HCEC 1CT (cell line): ENCODE results near the gene CHGA.

Experiments used
- DNase-seq: peaks from one replicate; pipeline ENCODE4 v3.0.0-alpha.2; 2017

The CHGA gene

DNA sequence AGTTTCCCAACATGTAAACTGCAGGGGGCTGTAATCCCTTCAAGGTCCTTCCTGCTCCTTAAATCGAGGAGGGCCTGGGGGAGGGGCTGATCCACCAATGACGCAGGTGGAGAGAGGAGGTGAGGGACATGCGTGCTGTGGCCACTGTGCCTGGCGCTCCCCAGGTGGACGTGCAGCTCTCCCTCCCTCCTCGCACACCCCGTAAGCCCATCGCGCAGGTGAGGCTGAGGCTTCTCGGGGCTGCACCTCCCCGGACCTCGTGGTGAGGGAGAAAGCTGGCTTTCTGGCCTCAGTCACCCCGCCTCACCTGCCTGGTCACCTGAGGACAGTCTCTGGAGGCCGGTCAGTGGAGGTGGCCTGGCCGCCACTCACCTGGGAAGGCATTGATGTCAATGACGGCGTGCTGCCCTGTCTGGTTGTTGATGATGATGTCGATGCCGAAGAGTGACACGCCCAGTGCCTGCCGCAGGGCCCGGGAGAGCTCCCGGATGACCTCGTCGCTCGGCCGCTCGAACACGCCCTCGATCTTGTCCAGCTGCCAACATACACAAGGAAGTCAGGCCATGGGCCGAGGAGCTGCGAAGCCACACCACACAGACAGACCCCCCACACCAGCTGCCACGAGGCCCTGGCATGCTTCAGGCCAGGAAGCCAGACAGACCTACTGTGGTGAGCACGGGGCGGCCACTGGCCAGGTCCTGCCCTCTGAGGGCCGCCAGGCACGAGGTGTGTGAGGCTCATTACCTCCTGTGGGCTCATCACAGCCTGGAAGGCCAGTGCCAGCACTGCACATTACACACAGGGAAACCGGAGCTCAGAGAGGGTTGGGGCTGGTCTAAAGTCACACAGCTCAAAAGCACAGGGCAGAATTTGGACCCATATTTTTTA lies 23.3 kb downstream of the CHGA start:
- no peak for DNase-seq

DNA sequence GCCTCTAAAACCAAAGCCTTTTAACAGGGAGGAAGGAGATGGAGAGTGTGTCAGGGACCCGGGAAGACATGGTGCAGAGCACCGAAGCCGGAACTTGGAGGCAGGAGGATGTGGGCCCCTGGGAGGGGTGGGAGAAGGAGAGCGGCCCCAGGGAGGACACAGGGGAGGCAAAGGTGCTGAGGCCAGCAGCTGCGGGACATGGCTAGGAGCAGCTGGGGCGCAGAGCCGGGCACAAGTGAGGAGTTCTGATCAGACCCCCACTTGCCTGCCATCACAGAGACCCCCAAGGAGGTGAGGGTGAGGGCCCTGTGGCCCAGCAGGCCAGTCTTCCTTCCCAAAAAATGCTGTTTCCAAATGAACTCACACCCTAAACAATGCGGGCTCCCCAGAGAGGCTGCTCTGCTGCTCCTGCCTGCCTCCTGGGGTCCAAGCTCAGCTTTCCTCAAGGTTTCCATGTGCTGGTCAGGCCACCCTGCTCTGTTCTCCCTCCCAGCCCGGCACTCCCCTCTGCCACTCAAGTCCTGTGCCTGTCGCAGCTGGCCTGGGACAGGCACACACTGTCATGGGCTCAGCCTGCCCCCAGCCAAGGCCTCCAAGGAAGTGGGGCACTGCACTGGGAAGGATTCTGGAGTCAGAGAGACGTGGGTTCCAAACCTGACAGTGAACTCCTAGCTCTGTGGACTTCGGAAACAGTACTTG lies 24.0 kb downstream of the CHGA start:
- DNase-seq: no peak

DNA sequence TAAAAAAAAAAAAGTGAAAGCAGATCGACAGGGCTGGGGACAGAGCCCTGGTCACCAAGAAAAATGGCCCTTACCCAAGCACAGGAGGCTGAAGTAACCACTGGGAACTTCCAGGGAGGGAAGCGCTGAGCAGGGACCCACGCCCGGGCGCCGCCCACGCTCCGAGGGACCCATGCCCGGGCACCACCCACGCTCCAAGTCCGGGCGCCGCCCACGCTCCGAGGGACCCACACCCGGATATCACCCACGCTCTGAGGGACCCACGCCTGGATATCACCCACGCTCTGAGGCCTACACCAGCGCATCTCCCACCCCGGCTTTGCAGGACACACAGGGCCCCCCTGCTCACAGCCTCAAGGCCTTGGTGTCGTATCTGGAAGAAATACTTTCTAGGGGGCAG lies 25.7 kb downstream of the CHGA start:
- no peak for DNase-seq

DNA sequence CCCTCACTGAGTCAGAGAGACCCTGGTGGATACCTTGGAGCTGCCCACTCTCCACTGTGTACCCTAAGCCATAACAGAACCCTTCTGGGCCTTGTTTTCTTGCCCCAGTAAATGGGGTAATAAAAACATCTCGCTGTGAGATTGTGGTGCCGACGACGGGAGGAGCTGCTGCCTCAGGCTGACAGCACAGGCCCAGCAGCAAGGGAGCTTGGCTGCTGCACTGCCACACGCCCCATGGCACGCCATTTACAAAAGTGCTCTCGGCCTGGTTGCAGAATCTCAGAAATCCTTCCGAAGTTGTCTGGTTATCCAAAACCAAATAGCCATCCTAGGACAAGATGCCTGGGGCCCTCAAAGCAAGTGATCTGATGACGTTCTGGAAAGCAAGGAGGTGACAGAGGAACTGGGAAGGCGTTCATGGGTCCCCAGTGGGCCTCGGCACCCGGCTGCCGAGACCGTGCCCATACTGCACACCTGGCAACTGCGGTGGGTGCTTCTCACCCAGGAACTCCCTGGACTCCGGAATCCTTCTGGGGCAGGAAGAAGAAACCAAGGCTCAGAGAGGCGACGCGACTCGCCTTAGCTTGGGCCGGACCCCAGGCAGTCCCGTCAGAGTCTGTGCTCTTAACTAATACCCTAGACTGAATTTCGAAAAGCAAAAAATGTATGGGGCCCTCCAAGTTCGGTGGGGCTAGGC lies 26.7 kb downstream of the CHGA start:
- DNase-seq: no peak

DNA sequence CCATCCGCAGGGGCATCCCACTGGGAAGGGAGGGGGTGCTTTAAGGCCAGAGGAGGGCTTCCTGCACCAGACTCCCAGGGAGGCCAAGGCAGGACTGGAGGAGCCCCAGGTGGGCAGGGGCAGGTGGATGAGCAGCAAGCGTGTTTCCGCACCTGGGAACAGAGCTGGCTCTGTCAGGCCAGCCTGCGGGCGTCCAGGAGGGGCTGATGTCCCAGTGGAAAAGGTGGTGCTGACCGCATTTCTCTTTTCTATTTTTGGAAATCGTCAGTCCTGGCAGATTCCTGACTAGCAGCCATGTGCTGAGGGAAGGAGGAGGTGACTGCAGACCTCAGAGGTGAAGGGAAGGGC lies 27.2 kb downstream of the CHGA start:
- no peak for DNase-seq

DNA sequence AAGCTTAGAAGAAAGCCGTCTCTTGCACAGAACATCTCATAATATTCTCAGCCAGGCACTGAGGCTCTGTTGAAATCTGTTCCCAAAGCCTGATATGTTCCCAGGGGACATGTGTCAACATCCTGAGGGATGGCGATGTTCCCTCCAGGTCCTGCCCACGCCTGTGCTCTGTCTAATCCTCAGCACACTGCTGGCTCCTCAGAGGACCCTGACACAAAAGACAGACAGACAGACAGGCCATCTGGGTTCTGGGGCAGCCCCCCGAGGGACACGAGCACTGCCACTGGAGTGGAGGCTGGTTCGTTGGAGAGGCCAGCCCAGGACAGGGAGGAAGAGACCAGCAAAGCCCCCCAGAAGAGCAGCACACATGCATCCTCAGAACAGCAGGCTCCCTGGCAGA lies 27.8 kb downstream of the CHGA start:
- no peak for DNase-seq

DNA sequence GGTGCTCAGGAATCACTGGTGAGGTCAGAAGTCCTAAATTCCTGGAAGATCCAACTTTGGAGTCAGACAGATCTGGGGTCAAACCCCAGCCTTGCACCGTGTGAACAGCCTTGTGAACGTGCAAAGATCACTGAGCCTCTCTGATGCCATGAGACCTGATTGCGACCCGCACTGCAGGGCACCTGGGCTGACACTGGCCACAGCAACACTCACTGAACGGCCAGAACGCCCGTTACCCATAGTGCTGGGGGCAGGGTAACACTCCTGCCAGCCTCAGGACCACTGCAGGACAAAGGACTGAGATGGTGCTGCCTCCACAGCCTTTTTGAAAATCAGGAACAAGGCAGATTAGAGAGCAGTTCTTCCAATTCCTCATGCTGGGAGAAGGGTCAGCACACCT lies 28.3 kb downstream of the CHGA start:
- DNase-seq: no peak

DNA sequence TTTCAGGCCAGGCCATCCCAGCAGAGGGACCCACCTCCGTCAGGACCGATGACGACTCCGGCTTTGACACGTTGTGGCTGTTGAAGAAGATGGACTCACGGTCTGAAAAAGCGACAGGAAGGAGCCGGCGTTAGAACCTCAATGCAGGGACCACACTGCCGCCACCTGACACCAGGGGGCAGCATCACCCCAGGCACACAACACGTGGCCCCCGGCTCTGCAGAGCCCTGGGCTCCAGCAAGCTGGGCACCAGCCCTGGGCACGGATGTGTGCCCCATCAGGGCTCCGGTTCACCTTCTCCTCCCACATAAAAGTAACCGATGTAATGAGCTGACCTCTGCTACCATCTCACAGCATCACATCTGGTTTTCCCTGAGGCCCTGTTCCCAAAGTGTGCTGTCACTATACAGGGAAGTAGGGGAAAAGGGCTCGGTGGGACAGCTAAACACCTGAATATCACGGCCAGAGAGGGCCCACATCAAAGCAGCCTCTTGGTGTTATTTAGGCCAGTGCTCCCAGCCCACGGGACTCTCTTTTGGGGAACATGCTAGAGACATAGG lies 29.0 kb downstream of the CHGA start:
- DNase-seq: peak; percentile 51

DNA sequence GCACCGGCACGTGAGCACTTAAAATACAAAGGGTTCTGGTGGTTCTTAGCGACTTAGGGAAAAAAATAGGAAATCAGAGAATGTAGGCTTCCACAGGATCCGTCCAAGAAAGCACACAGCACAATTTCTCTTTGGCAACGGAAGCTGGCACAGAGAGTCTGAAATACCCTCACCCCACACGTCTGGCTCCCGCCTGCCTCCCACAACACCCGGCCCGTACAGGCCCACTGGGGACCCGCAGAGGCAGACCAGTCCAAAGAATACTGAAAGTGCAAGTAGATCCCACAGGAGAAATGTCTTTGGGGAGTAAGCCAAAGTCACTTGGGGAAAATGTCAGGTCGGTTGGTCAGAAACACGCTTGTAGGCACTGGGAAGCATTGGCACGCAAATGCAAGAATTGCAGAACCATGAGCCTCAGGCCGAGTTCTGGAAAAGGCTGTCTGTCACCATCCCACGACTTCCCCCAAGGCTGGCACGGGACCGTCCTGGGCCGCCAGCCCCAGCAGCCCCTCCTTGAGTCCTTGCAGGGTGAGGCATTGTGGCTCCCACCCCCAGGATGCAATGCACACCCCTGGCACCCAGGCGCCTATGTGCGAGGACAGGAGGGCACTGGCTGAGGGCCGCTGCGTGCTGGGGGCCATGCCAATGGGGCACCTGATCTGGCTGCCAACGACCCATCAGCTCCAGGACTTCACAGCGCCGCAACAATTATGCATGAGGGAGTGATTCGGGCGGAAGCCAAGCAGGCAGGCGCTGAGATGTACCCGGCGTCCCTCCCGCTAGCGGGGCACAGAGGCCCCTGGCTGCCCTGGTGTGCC lies 29.7 kb downstream of the CHGA start:
- DNase-seq: no peak

DNA sequence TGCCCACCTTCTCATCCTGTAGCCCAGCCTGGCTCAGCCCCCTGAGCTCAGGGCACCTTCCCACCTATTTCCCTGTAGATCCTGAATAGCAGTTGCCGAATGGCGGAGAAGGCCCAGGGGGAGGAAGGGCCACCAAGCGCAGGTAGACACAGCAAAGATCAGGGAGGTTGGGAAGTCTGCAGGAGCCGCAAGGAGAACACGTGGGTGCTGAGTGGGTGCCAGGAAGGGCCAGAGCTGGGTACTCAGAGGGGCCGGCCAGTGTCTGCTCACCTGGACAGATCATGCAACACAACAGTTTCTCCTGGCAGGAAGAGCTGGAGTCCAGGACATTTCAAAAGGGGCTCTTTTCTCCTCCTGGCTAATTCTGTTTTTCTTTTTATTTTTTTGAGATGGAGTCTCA lies 30.6 kb downstream of the CHGA start:
- DNase-seq: no peak

DNA sequence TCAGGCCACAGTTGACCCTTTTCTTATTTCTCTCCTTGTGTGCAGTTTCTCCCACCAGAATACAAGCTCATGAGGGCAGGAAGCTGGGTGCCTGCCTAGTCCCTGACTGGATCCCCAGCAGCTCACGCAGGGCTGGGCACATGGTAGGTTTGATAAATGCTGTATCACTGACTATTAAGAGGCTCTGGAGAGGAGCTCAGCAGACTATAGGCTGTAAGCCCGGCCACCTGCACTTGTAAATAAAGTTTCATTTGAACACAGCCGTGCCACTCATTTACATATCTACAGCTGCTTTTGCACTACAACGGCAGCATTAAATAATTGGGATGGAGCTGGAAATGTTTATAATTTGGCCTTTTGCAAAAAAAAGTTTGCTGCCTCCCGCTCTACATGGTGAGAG lies 32.0 kb downstream of the CHGA start:
- DNase-seq: no peak

DNA sequence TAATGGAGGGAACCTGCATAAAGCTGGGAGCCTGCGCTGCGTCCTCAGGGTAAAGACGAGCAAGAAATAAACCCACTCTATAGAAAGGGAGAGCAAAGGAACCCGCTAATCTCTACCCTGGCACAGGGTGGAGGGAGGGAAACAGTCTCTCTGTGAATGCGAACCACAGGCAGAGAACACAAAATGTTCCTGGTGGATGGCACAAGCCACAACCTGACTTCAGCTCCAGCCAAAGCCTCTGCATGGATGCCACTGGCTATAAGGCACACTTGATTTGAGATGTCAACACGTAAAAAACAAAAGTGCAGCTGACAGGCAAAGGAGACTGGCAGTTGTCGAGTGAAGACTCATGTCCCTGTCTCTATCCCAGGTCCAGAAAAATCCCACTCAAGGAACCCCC lies 32.4 kb downstream of the CHGA start:
- no peak for DNase-seq

DNA sequence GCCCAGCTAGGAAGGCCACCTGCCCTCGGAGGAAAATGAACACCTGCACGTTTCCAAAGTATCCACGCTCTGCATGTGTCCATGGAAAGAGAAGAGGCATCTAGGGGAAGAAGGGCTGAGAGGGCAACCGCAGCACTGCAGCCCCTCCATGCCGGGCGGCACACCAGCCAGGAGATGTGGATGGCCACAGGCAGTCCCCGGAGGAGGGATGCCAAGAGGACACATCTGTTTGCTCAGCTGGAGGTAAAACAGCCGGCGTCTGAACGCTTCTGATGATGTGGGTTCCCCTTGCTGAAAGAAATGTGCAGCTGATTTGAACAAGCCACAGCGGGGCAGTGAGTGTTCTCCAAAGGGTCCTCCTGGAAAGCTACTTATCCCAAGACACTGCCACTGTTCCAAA lies 34.0 kb downstream of the CHGA start:
- DNase-seq: no peak

DNA sequence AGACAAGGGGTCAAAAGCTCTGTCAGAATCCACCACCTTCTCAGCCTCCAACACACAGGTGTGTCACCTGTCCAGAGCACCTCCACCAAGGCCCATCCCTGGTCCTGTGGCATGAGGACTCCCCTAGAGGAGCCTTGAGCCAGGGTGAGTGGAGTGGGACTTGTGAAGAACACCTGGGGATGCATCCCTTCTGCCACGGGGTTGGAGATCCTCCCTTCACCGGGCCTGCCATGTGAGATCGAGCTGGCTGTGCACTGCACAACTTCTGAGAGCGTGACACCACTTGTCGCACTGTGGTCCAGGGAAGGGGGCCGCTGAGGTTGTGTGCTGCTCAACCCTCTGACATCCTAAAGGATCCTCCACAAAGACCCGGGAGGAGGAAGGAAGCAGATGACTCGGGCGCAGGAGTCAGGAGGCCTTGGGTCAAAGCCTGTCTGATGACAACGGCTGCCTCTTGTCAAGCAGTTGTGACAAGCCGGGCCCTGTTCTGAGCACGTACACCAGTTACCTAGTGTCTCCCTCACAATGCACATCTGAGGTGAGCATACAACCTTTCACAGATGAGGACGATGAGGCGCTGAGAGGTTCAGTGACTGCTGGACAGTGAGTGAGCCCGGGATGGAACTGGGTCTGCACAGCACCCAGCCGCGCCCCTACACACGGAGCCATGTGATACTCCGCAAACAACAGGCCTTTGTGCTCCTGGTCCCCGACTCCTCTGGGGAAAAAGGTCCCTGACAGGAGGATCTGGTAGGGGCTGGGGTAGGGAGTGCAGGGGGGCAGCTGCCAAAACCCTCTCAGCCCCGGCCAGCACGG lies 35.6 kb downstream of the CHGA start:
- no peak for DNase-seq

DNA sequence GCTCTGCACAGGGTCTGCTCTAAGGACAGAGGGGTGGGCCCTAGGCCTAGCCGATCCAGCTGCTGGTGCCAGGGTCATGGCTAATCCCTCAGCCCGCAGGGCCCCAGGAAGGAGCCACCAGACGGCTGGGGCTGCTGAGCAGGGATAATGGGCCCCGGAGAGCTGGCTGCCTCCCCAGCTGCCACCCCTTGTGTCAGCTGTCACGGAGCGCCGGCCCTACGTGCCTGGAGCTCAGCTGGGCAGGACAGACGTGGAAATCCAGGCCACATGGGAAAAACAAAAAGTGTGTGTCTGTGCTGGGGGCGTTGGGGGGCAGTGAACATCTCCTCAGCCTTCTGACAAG lies 36.2 kb downstream of the CHGA start:
- no peak for DNase-seq

DNA sequence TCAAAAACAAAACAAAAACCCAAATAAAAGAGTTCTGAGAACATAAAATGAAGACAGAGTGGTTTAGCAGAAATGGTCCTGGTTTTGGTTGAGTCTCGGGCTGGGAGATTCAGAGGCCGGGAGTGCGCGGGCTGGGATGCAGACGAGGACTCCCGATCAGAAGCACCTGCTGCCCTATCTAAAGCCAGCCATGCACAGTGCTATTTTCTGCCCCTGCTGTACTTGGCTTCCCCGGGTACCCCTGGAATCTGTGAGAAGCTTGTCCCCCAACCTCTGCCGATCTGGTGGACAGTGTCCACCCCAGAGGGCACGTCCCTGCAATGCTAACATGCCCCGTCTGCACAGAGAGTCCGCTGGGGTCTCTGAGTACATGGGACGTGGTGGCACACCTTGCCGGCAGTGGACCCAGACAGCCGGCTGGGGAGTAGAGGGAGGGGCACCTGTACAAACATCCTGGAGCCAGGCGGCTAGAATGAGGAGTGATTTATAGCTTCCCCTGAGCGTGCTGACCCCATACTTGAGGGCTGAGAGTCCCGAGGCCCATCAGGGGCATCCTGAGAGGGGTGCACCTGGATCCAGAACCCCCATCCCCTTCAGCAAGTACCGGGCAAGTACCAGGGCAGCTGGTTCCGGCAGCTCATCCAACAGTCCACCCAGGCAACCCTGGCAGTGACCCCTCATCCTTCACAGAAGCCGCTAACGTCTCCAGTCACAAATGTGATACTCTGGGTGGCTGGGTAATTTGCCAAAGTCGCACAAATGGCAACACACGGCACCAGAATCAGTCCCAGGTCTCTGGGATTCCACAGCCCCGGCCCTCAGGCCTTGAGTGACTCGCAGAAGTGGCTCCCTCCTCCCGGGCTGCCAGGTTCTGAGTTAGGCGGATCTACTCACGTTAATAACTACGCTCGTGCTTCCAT lies 37.1 kb downstream of the CHGA start:
- no peak for DNase-seq

DNA sequence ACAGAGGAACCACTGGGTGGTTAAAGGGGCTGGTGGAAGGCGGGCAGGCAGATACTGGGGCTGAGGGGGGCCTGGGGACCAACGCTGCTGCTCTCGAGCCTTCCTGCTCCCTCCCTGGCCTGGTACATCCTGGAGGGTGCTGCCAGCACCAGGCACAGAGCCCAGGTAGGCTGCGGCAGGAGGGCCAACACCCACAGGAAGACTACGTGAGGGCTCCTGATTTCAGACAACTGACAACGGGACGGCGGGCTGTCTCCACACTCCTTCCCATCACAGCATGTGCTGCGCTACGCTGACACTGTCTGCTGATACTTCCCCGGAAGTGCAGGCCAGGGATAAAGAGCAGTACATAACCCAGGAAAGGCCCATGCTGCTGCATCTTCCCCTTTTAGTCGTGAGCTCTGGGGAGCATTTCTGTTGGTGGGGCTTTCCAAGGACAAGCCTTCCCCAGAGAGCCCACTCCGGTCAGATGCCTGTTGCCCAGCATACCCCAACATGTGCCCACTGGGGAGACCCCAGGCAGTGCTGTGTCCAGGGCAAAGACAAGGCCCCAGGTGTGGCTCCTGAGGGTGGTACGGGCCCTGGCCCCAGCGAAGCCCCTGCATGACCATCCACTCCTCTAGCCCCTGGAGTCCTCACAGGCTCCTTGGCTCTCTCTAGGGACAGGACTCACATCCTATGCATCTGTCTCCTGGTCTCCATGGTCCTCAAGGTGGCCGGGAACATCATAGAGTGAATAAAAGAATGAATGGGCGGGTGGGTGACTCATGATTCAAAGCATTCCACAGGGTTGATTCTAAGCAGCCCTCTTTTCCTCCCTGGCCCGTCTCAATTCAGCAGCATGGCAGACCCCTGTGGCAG lies 38.0 kb downstream of the CHGA start:
- DNase-seq: peak; percentile 20

DNA sequence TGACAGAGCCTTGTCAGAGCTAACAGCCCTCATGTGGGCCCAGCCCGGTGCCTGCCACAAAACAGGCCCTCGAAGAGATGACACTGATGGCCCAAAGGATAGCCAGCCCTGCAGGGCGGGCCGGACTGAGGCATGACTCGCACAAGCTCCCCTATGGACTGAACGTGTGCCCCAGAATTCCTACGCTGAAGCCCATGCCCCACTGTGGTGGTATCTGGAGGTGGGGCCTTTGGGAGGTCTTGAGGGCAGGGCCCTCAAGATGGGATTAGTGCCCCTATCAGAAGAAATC lies 38.6 kb downstream of the CHGA start:
- no peak for DNase-seq

DNA sequence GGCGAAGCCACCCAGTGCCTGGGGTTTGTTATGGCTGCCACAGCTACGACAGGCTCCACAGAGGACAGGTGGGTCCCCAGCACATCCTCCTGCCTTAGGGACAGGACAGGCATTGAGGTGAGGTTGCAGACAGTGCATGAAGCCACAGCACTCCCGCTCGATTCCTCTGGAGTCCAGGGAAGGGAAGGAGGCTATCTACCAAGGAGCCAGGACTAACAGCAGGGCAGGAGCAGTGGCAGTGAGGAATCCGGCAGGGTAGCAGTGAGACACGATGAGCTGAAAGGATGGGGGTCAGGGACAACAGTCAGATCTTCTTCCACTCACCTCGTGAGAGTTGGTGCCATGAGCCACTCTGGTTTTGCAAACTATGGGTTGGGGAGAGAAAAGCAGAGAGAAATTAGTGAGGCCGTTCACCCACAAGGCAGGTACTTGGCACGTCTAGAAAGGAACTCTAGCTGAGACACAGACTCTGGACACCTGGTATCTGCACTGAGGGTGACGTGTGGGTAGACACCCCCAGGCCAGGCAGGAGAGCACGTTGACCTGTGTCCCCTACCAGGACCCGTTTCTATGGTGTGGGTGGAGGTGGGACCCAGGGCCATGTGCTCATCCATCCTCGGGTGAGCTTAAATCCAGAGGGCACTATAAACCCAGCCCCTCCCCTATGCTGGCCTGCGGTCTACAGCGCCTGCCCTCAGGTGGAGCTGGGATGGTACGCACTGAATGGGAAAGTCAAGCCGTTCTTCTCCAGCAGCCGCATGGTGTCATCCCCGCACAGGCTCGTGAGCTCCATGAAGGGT lies 39.3 kb downstream of the CHGA start:
- no peak for DNase-seq

DNA sequence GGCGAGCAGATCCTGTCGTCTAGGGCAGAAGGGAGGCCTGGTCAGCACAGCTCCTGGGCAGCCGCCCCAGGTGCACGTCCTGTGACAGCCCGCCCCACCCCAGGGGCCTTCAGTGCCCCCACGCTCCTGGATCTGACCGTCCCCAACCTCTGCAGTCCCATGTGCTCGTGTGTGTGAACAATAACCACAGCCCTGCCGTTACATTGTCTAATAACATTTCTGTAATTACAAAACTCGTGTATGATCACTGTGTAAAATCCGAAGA lies 39.8 kb downstream of the CHGA start:
- no peak for DNase-seq
